CD4-positive, alpha-beta T cell (primary cell): Measurements from ENCODE around the gene C9orf152. TPM values are rescaled to one million over a fixed set of nuclear protein-coding genes. Genes with fewer than 3 reads are reported as not detected.

Experiments
- ATAC-seq: fragments of 200-7000 bp; cut with Tn5 transposase; one replicate; pipeline ENCODE4 v1.10.0; 2022; ENCODE audit warnings: mild to moderate bottlenecking; ENCODE audit not compliant: poor library complexity
- CTCF ChIA-PET: fragments of 350-600 bp; sonication (Branson Sonifier 250); formaldehyde crosslinking; loops from one replicate; lab custom pipeline; 2021; ENCODE audit warnings: antibody characterized with exemption, inconsistent platforms; lab: Charles Lee
- POLR2A ChIA-PET: fragments of 350-600 bp; sonication (Branson Sonifier 250); formaldehyde crosslinking; loops from one replicate; lab custom pipeline; 2021; ENCODE audit warnings: antibody characterized with exemption, inconsistent platforms; lab: Charles Lee
- DNase-seq, 14 experiments: peaks; one replicate each; pipeline ENCODE4 v3.0.0-alpha.2; 2013 to 2020; ENCODE audit warnings: mixed read lengths in 2 of 14
- H3K27ac ChIP-seq, 2 donors: one replicate each; pipeline versions ENCODE4 v1.5.1 to v1.7.0; 2013; ENCODE audit warnings: low read length in 2 of 2, low read depth in 1 of 2, mild to moderate bottlenecking in 1 of 2
- H3K27me3 ChIP-seq, 2 experiments: 1 replicate in 1 of 2; 2 replicates in 1 of 2; pipeline versions ENCODE4 v1.6.1 to v1.7.0; 2013; ENCODE audit warnings: low read length in 2 of 2, control low read depth in 1 of 2, mild to moderate bottlenecking in 1 of 2, moderate library complexity in 1 of 2; ENCODE audit not compliant: insufficient read depth in 2 of 2, control insufficient read depth in 1 of 2
- H3K36me3 ChIP-seq: one replicate; pipeline ENCODE4 v1.6.1; 2013; ENCODE audit warnings: low read length, control low read depth; ENCODE audit not compliant: insufficient read depth
- H3K4me1 ChIP-seq: one replicate; pipeline ENCODE4 v1.6.1; 2013; ENCODE audit warnings: low read length, control low read depth; ENCODE audit not compliant: insufficient read depth
- H3K4me3 ChIP-seq: one replicate; pipeline ENCODE4 v1.5.1; 2013; ENCODE audit warnings: mild to moderate bottlenecking, low read length, moderate library complexity
- H3K9me3 ChIP-seq, 2 experiments: 1 replicate in 1 of 2; 2 replicates in 1 of 2; pipeline versions ENCODE4 v1.6.1 to v1.7.0; 2013; ENCODE audit warnings: low read length in 2 of 2, mild to moderate bottlenecking in 2 of 2, control low read depth in 1 of 2, moderate library complexity in 1 of 2; ENCODE audit not compliant: control insufficient read depth in 1 of 2, insufficient read depth in 1 of 2
- H3K27ac Mint-ChIP-seq: one replicate; pipeline ENCODE4 v1.8.0; 2020; ENCODE audit warnings: mixed read lengths
- H3K27me3 Mint-ChIP-seq: one replicate; pipeline ENCODE4 v1.8.0; 2021; ENCODE audit warnings: mixed read lengths
- H3K36me3 Mint-ChIP-seq: one replicate; pipeline ENCODE4 v1.8.0; 2021; ENCODE audit warnings: low read depth, mixed read lengths
- H3K4me1 Mint-ChIP-seq: one replicate; pipeline ENCODE4 v1.8.0; 2021; ENCODE audit warnings: low read depth, mixed read lengths
- H3K4me3 Mint-ChIP-seq: one replicate; pipeline ENCODE4 v1.8.0; 2020; ENCODE audit warnings: mild to moderate bottlenecking, mixed read lengths
- H3K9me3 Mint-ChIP-seq: one replicate; pipeline ENCODE4 v1.8.0; 2020; ENCODE audit warnings: mixed read lengths
- CTCF ChIP-seq: fragments of 200-600 bp; IDR thresholded peaks from one replicate; pipeline ENCODE4 v1.8.0; 2022; ENCODE audit warnings: antibody characterized with exemption, mild to moderate bottlenecking
- intact Hi-C, 2 experiments: fragments of 100-400 bp; cut with DNase I in 1 of 2; cut with micrococcal nuclease in 1 of 2; formaldehyde crosslinking; loops; one replicate each; pipeline versions ENCODE4 v1.15.1 to v1.9.0; 2023 to 2025; cut with DNase I, micrococcal nuclease
- total RNA-seq, 174 experiments: library from RNA in 2 of 174; stranded (reverse) in 2 of 174; gene quantifications; one replicate each; pipeline ENCODE4 v1.2.3 and lab custom pipeline; 2021 to 2026

Gene C9orf152
- total RNA-seq, 2 experiments from 2014 or later: not detected

GRCh38 chr9:110160123-110160522 lies 47.8 kb downstream of the C9orf152 start:
- Mint-ChIP-seq H3K9me3 (no peaks in the 10 kb centered on the region), H3K36me3 (no peaks in the 10 kb centered on the region), H3K27ac (no peak overlapping the region), H3K4me1 (peaks cover 63% of the 10 kb centered on the region), H3K4me3 (no peak overlapping the region), H3K27me3 (no peaks in the 10 kb centered on the region)
- Histone ChIP-seq H3K9me3 (no peaks in the 10 kb centered on the region), H3K4me1 (peaks cover 43% of the 10 kb centered on the region), H3K36me3 (no peaks in the 10 kb centered on the region), H3K27ac (no peak overlapping the region), H3K27me3 (no peaks in the 10 kb centered on the region), H3K4me3 (no peak overlapping the region)
- CTCF ChIA-PET: interaction anchor here (0.6 kb wide), 1 partner anchor 58 kb away, joined by 3 read pairs; no protein-coding TSS in a partner anchor
- no peak for TF ChIP-seq CTCF
- DNase-seq (no peak), ATAC-seq (no peak)
- intact Hi-C loops: no loop called here
- POLR2A ChIA-PET: no interaction called here

DNA sequence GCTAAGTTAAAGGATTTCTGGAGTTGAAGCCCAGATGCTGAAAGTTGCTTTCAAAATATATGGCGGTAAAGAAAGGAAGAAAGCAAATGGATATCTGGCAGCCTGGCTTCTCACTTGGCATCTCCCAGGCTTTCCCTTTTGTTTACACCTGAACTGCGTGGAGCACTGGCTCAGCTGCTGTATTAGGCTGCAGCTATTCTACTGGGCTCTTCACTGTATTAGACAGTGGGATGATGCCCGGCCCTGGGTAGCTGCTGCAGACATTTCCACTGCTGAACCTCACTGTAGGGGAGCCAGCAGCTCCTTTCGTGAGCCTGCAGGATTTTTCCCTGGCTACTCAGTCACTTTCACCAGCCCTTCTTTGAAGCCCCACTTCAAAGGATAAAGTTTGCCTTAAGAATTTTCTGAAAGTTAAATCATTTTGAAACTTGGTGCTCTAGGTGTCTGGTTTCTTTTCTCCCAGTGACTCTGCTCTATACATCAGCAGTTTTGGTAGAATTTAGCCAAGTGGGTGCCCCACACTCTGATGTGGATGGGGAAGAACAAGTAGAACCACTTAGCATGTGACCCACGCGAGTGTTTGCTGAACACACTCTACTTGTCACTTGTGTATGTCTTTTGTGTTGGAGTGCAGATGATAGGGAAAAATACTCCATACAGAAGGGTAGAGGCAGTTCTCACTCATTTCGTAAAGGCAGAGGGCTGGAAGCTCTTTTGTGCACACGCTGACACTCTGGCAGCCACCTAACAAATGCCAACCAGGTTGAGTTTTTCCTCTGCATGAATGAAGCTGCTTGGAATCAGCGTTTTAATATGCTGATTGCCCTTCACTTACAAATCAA lies 49.9 kb downstream of the C9orf152 start:
- no peak for ATAC-seq
- no peak overlapping the region for H3K4me3 ChIP-seq
- Mint-ChIP-seq H3K27me3 (no peaks in the 10 kb centered on the region), H3K27ac (peak overlapping the region; percentile 10), H3K4me1 (peaks cover 76% of the 10 kb centered on the region), H3K4me3 (no peak overlapping the region), H3K36me3 (no peaks in the 10 kb centered on the region), H3K9me3 (no peaks in the 10 kb centered on the region)
- no peaks in the 10 kb centered on the region for H3K36me3 ChIP-seq
- POLR2A ChIA-PET: interaction anchor here (2.4 kb wide), 1 partner anchor 10 kb away, joined by 16 read pairs; no protein-coding TSS in a partner anchor
- no peak overlapping the region for H3K27ac ChIP-seq
- CTCF ChIA-PET: no interaction called here
- H3K9me3 ChIP-seq: no peaks in the 10 kb centered on the region
- intact Hi-C loops: loop anchor here in 1 of 2 experiments (10.0 kb wide), 1 partner anchor 583 kb away; no protein-coding TSS in a partner anchor
- no peaks in the 10 kb centered on the region for H3K27me3 ChIP-seq
- H3K4me1 ChIP-seq: peaks cover 43% of the 10 kb centered on the region
- no peak for DNase-seq
- no peak for TF ChIP-seq CTCF

DNA sequence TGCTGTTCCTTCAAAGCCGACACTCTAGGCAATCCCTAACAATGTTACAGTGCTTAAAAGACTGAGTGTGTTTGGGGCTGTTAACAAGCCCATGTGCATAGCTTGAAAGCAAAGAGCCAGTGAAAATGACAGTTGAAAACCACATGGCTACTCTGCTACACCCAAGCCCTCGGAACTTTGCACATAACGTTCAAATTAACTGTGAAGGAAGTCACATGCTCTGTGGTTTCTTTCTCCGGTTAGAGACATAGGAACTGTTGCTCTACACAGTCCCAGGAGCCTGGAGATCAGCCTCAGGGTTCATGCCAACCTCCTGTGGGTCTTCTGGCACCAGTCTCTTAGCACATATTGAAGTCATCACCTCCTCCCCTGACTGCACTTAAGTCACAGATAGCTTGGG lies 51.1 kb downstream of the C9orf152 start:
- no peak for TF ChIP-seq CTCF
- DNase-seq: peak in 10 of 14 experiments; percentile 3 to 81 (median 14)
- peak; percentile 88 for ATAC-seq
- no peaks in the 10 kb centered on the region for H3K9me3 Mint-ChIP-seq
- peak overlapping the region; percentile 10 for H3K27ac Mint-ChIP-seq
- no peaks in the 10 kb centered on the region for H3K36me3 Mint-ChIP-seq
- Histone ChIP-seq H3K36me3 (no peaks in the 10 kb centered on the region), H3K4me1 (peaks cover 42% of the 10 kb centered on the region), H3K9me3 (no peaks in the 10 kb centered on the region), H3K27me3 (no peaks in the 10 kb centered on the region), H3K27ac (no peak overlapping the region), H3K4me3 (no peak overlapping the region)
- H3K4me1 Mint-ChIP-seq: peaks cover 73% of the 10 kb centered on the region
- peak overlapping the region; percentile 44 for H3K4me3 Mint-ChIP-seq
- ChIA-PET POLR2A (interaction anchor here (0.9 to 2.4 kb wide), 3 partner anchors 9 to 13 kb away, joined by 3 to 16 read pairs (median 4); no protein-coding TSS in a partner anchor), CTCF (no interaction called here)
- no peaks in the 10 kb centered on the region for H3K27me3 Mint-ChIP-seq
- intact Hi-C loops: loop anchor here in 1 of 2 experiments (10.0 kb wide), 1 partner anchor 582 kb away; no protein-coding TSS in a partner anchor
